ENCODE measurements around the gene CEACAM16.
"Not testable (repeated sequence)": the region's sequence is repeated elsewhere in the genome, so short reads cannot be mapped to it uniquely, and the experiment has no call there.

CEACAM16 gene

GRCh38 chr19:44664976-44665375, 34.0 kb upstream of the CEACAM16 start:
- no peak for TF ChIP-seq CTCF (IDR thresholded peaks at IDR 0.05; ENCODE audit: unreplicated experiment in 3 of 3)
- no peaks in the 10 kb centered on the region for H3K27me3 Mint-ChIP-seq (ENCODE audit: low read depth)
- no peak overlapping the region for H3K27ac Mint-ChIP-seq
- no peak overlapping the region for H3K4me3 Mint-ChIP-seq
- H3K9me3 Mint-ChIP-seq: no peaks in the 10 kb centered on the region
- peaks cover 17% of the 10 kb centered on the region for H3K36me3 Mint-ChIP-seq (ENCODE audit: low read depth)
- peaks cover 19% of the 10 kb centered on the region for H3K4me1 Mint-ChIP-seq

- Mint-ChIP-seq H3K27ac (no peak overlapping the region), H3K4me3 (no peak overlapping the region), H3K9me3 (no peaks in the 10 kb centered on the region), H3K27me3 (ENCODE audit: low read depth) (no peaks in the 10 kb centered on the region), H3K36me3 (ENCODE audit: low read depth) (peaks cover 9% of the 10 kb centered on the region), H3K4me1 (peaks cover 14% of the 10 kb centered on the region)
- TF ChIP-seq CTCF (IDR thresholded peaks at IDR 0.05; ENCODE audit: unreplicated experiment in 3 of 3): no peak
These were observed 31.9 kb upstream of the CEACAM16 start for GRCh38 chr19:44666852-44667556.

GRCh38 chr19:44668985-44669764, 29.8 kb upstream of the CEACAM16 start:
- Mint-ChIP-seq H3K9me3 (no peaks in the 10 kb centered on the region), H3K27ac (no peak overlapping the region), H3K4me3 (no peak overlapping the region), H3K36me3 (ENCODE audit: low read depth) (no peaks in the 10 kb centered on the region), H3K4me1 (no peaks in the 10 kb centered on the region), H3K27me3 (ENCODE audit: low read depth) (no peaks in the 10 kb centered on the region)
- no peak for TF ChIP-seq CTCF (IDR thresholded peaks at IDR 0.05; ENCODE audit: unreplicated experiment in 3 of 3)

GRCh38 chr19:44670027-44670426, 28.9 kb upstream of the CEACAM16 start:
- not testable (repeated sequence) for H3K9me3 Mint-ChIP-seq; H3K36me3 Mint-ChIP-seq (ENCODE audit: low read depth); H3K4me3 Mint-ChIP-seq; H3K27me3 Mint-ChIP-seq (ENCODE audit: low read depth); H3K4me1 Mint-ChIP-seq; H3K27ac Mint-ChIP-seq

- no peaks in the 10 kb centered on the region for H3K27me3 Mint-ChIP-seq (ENCODE audit: low read depth)
- H3K9me3 Mint-ChIP-seq: no peaks in the 10 kb centered on the region
- no peak for TF ChIP-seq CTCF (IDR thresholded peaks at IDR 0.05; ENCODE audit: unreplicated experiment in 3 of 3)
- H3K27ac Mint-ChIP-seq: no peak within 1 kb of the TSS
- no peak within 1 kb of the TSS for H3K4me3 Mint-ChIP-seq
- no peaks in the 10 kb centered on the region for H3K4me1 Mint-ChIP-seq
- H3K36me3 Mint-ChIP-seq (ENCODE audit: low read depth): no peaks in the 10 kb centered on the region
These were observed 27.6 kb upstream of the CEACAM16 start, which contains the start of gene CEACAM19 for GRCh38 chr19:44671400-44671799. Gene CEACAM19 (plus strand): TSS chr19:44671482. CDS start chr19:44671932, 450 bp downstream.

GRCh38 chr19:44672226-44672625, 26.7 kb upstream of the CEACAM16 start:
- H3K4me3 Mint-ChIP-seq: no peak overlapping the region
- H3K27ac Mint-ChIP-seq: no peak overlapping the region
- TF ChIP-seq CTCF (IDR thresholded peaks at IDR 0.05; ENCODE audit: unreplicated experiment in 3 of 3): no peak
- H3K27me3 Mint-ChIP-seq (ENCODE audit: low read depth): peaks cover 3% of the 10 kb centered on the region
- no peaks in the 10 kb centered on the region for H3K36me3 Mint-ChIP-seq (ENCODE audit: low read depth)
- H3K9me3 Mint-ChIP-seq: no peaks in the 10 kb centered on the region
- H3K4me1 Mint-ChIP-seq: peaks cover 3% of the 10 kb centered on the region
